Posterior vena cava (tissue), 2 donors: Measurements from ENCODE around the gene PHACTR3. TPM values are rescaled to one million over a fixed set of nuclear protein-coding genes. Genes with fewer than 3 reads are reported as not detected.
A peak's percentile ranks its signal among the peaks of the same experiment; 100 is the strongest.

Experiments used
- DNase-seq: peaks from one replicate; pipeline ENCODE4 v3.0.0-alpha.2; 2020; ENCODE audit warnings: low spot score
- intact Hi-C, 2 donors: fragments of 100-400 bp; cut with DNase I; formaldehyde crosslinking; loops; one replicate each; pipeline versions ENCODE4 v1.14.1 to v1.14.2; 2022 to 2023
- total RNA-seq, 2 donors: library from RNA; stranded (reverse); fragmentation: NEBNext Ultra II Directional; extraction: Animal tissue kit (Norgen Biotek cat#: 25700); gene quantifications; one replicate each; pipeline ENCODE4 v1.2.1, GENCODE V29; 2021
- donor health status: DM: yes; HTN: yes; CAD: no.
- donor health status: DM: yes; HTN: yes; CAD: no.

The PHACTR3 gene
- total RNA-seq, 2 donors from 2014 or later, result 0.19 to 0.43 TPM

GRCh38 chr20:59751075-59751711, 146.9 kb downstream of the PHACTR3 start:
- DNase-seq, result peak; percentile 94
- intact Hi-C loops, result loop anchor here (2.0 to 10.0 kb wide), 3 partner anchors 154 to 186 kb away; no protein-coding TSS in a partner anchor

GRCh38 chr20:59752101-59752586, 147.8 kb downstream of the PHACTR3 start:
- DNase-seq, result peak; percentile 81
- intact Hi-C loops, result loop anchor here (2.0 to 10.0 kb wide), 3 partner anchors 153 to 187 kb away; no protein-coding TSS in a partner anchor

GRCh38 chr20:59752704-59753460, 148.5 kb downstream of the PHACTR3 start:
- intact Hi-C loops, result loop anchor here (2.0 to 10.0 kb wide), 3 partner anchors 154 to 188 kb away; no protein-coding TSS in a partner anchor
- DNase-seq, result peak; percentile 53

- intact Hi-C loops, result loop anchor here (2.0 to 10.0 kb wide), 3 partner anchors 155 to 189 kb away; no protein-coding TSS in a partner anchor
Measured at GRCh38 chr20:59753836-59754235, 149.5 kb downstream of the PHACTR3 start.

GRCh38 chr20:59754551-59754950, 150.2 kb downstream of the PHACTR3 start:
- intact Hi-C loops, result loop anchor here (5.0 to 10.0 kb wide), 2 partner anchors 157 to 190 kb away; no protein-coding TSS in a partner anchor
- DNase-seq, result peak; percentile 40

More at GRCh38 chr20:59753836-59754235, 149.5 kb downstream of the PHACTR3 start:
- DNase-seq, result peak; percentile 42

- DNase-seq, result no peak
- intact Hi-C loops, result loop anchor here in 1 of 2 donors (10.0 kb wide), 1 partner anchor 191 kb away; no protein-coding TSS in a partner anchor
Measured at GRCh38 chr20:59756241-59756640, 151.9 kb downstream of the PHACTR3 start.

- intact Hi-C loops, result no loop called here
- no peak for DNase-seq
Measured at GRCh38 chr20:59764037-59764436, 159.7 kb downstream of the PHACTR3 start.

GRCh38 chr20:59765599-59766177, 161.3 kb downstream of the PHACTR3 start:
- intact Hi-C loops, result no loop called here
- DNase-seq, result no peak

- DNase-seq, result no peak
- intact Hi-C loops, result no loop called here
Measured at GRCh38 chr20:59767656-59768055, 163.3 kb downstream of the PHACTR3 start.

- peak; percentile 25 for DNase-seq
- intact Hi-C loops, result no loop called here
Measured at GRCh38 chr20:59770270-59770669, 165.9 kb downstream of the PHACTR3 start.

GRCh38 chr20:59770851-59771250, 166.5 kb downstream of the PHACTR3 start:
- DNase-seq, result peak; percentile 63

GRCh38 chr20:59771506-59772372, 167.4 kb downstream of the PHACTR3 start:
- peak; percentile 29 for DNase-seq
- intact Hi-C loops, result no loop called here

More at GRCh38 chr20:59770851-59771250, 166.5 kb downstream of the PHACTR3 start:
- intact Hi-C loops, result no loop called here

- DNase-seq, result peak; percentile 32
- intact Hi-C loops, result no loop called here
Measured at GRCh38 chr20:59772373-59772705, 168.0 kb downstream of the PHACTR3 start.

- DNase-seq, result peak; percentile 62
- intact Hi-C loops, result no loop called here
Measured at GRCh38 chr20:59772931-59773913, 168.9 kb downstream of the PHACTR3 start.

GRCh38 chr20:59774204-59774641, 169.9 kb downstream of the PHACTR3 start:
- peak; percentile 56 for DNase-seq
- intact Hi-C loops, result no loop called here

GRCh38 chr20:59774921-59775686, 170.8 kb downstream of the PHACTR3 start:
- DNase-seq, result peak; percentile 61
- intact Hi-C loops, result no loop called here

- DNase-seq, result peak; percentile 53
- intact Hi-C loops, result no loop called here
Measured at GRCh38 chr20:59775687-59776055, 171.3 kb downstream of the PHACTR3 start.
